K562 (cell line): ENCODE measurements around the gene NT5C. TPM values are rescaled to one million over a fixed set of nuclear protein-coding genes. Genes with fewer than 3 reads are reported as not detected.

Experiments used
- ATAC-seq: fragments of 200-7000 bp; cut with Tn5 transposase; 3 replicates; pipeline ENCODE4 v1.9.1; 2020; ENCODE audit warnings: moderate library complexity
- BruUV-seq: library from RNA; stranded (reverse); fragments of 400-500 nt; replicated peaks from 2 replicates; lab custom pipeline; 2021; lab: Mats Ljungman, UMichigan
- CTCF ChIA-PET: fragments of 300-600 bp; formaldehyde crosslinking; extraction: SDS; loops from one replicate; lab custom pipeline; 2021; ENCODE audit warnings: low intra/inter-chr PET ratio; lab: Yijun Ruan, JAX
- POLR2A ChIA-PET: fragments of 300-600, 350-650 bp; sonication (Branson Sonifier 250); formaldehyde crosslinking; extraction: SDS; loops from one replicate; lab custom pipeline; 2021; ENCODE audit warnings: antibody characterized with exemption, inconsistent platforms; lab: Yijun Ruan, JAX
- DNase-seq, 4 experiments: peaks; one replicate each; pipeline versions ENCODE4 v3.0.0 to v3.0.0-alpha.2; 2011 to 2018; ENCODE audit warnings: low spot score in 3 of 4, mixed read lengths in 3 of 4; ENCODE audit errors: extremely low read depth in 1 of 4
- FAIRE-seq: peaks from 2 replicates; lab custom pipeline; 2011; peaks lifted over from hg19 to GRCh38; lab: Jason Lieb, UNC
- H2AFZ ChIP-seq: 2 replicates; pipeline ENCODE4 v1.6.0; 2011; ENCODE audit warnings: low read depth, low read length, control low read depth, inconsistent platforms
- H3K27ac ChIP-seq: fragments of 200-600 bp; 3 replicates; pipeline ENCODE4 v1.8.0; 2011; ENCODE audit warnings: low read depth, mild to moderate bottlenecking, control low read depth, inconsistent platforms, low read length, moderate library complexity, mixed read lengths; ENCODE audit errors: extremely low read depth
- H3K27me3 ChIP-seq, 2 experiments: fragments of 300-600 bp in 1 of 2; 2 replicates in 1 of 2; 3 replicates in 1 of 2; pipeline versions ENCODE4 v1.6.0 to v1.8.0; 2011; ENCODE audit warnings: inconsistent platforms in 2 of 2, low read length in 2 of 2, mild to moderate bottlenecking in 1 of 2, mixed read lengths in 1 of 2, moderate library complexity in 1 of 2; ENCODE audit not compliant: control insufficient read depth in 2 of 2, insufficient read depth in 2 of 2
- H3K36me3 ChIP-seq: fragments of 300-600 bp; 3 replicates; pipeline ENCODE4 v1.8.0; 2011; ENCODE audit warnings: mild to moderate bottlenecking, low read length, inconsistent platforms; ENCODE audit not compliant: control insufficient read depth, insufficient read depth
- H3K4me1 ChIP-seq, 2 experiments: fragments of 200-600 bp in 1 of 2; replicated peaks in 1 of 2; 2 replicates in 1 of 2; 3 replicates in 1 of 2; pipeline versions ENCODE4 v1.5.1 to v1.8.0; 2011; ENCODE audit warnings: inconsistent platforms in 2 of 2, low read length in 2 of 2, mild to moderate bottlenecking in 1 of 2, mixed read lengths in 1 of 2, moderate library complexity in 1 of 2; ENCODE audit not compliant: control insufficient read depth in 2 of 2, insufficient read depth in 2 of 2
- H3K4me2 ChIP-seq: 2 replicates; pipeline ENCODE4 v1.6.1; 2011; ENCODE audit warnings: low read length, control low read depth, inconsistent platforms, mixed read lengths; ENCODE audit not compliant: insufficient read depth
- H3K4me3 ChIP-seq: fragments of 200-600 bp; sonication (generic), shearing (Covaris generic); 2 replicates; pipeline ENCODE4 v1.5.1; 2016; ENCODE audit warnings: control low read depth, inconsistent platforms
- H3K79me2 ChIP-seq: fragments of 200-600 bp; 3 replicates; pipeline ENCODE4 v1.8.0; 2011; ENCODE audit warnings: low read length, inconsistent platforms; ENCODE audit not compliant: control insufficient read depth, insufficient read depth
- H3K9ac ChIP-seq, 2 experiments: 2 replicates each; pipeline versions ENCODE4 v1.6.0 to v1.6.1; 2011; ENCODE audit warnings: low read depth in 2 of 2, low read length in 2 of 2, control low read depth in 1 of 2, inconsistent platforms in 1 of 2, mild to moderate bottlenecking in 1 of 2, mixed read lengths in 1 of 2; ENCODE audit not compliant: insufficient read depth in 1 of 2
- H3K9me1 ChIP-seq: one replicate; pipeline ENCODE4 v1.6.0; 2011; ENCODE audit warnings: inconsistent platforms, mild to moderate bottlenecking, low read length, moderate library complexity; ENCODE audit not compliant: control insufficient read depth, insufficient read depth
- H3K9me3 ChIP-seq: replicated peaks from 2 replicates; pipeline ENCODE4 v1.5.1; 2011; ENCODE audit warnings: low read depth, low read length, inconsistent platforms; ENCODE audit not compliant: control insufficient read depth, insufficient read depth
- H4K20me1 ChIP-seq: replicated peaks from 2 replicates; pipeline ENCODE4 v1.6.1; 2011; ENCODE audit warnings: low read length, inconsistent platforms, mixed read lengths; ENCODE audit not compliant: control insufficient read depth, insufficient read depth
- CREB3L1 ChIP-seq: fragments of 450-650 bp; IDR thresholded peaks from 2 replicates; pipeline ENCODE4 v1.6.1; 2014; ENCODE audit warnings: low read depth, mild to moderate bottlenecking, moderate library complexity, borderline replicate concordance
- ETS1 ChIP-seq: conservative IDR thresholded peaks from 2 replicates; pipeline ENCODE4 v1.6.1; 2011; ENCODE audit warnings: low read depth, mild to moderate bottlenecking, low read length; ENCODE audit not compliant: control insufficient read depth
- HDAC1 ChIP-seq, 2 experiments: fragments of 450-650 bp; IDR thresholded peaks; 2 replicates each; pipeline ENCODE4 v1.6.1; 2016 to 2017; ENCODE audit warnings: inconsistent platforms in 1 of 2, mild to moderate bottlenecking in 1 of 2, moderate library complexity in 1 of 2
- NFXL1 ChIP-seq: fragments of 450-650 bp; formaldehyde crosslinking; IDR thresholded peaks from 2 replicates; pipeline ENCODE4 v1.4.0; 2021; ENCODE audit warnings: mild to moderate bottlenecking
- NR3C1 ChIP-seq: sonication (generic); formaldehyde crosslinking; IDR thresholded peaks from 2 replicates; pipeline ENCODE4 v1.8.1; 2022; ENCODE audit warnings: missing genetic modification reagents
- ZNF280A ChIP-seq: fragments of 450-650 bp; IDR thresholded peaks from 2 replicates; pipeline ENCODE4 v1.6.1; 2018; ENCODE audit warnings: mild to moderate bottlenecking, low read depth; ENCODE audit not compliant: partially characterized antibody
- WGBS: fragments of 100-300 bp; shearing (Covaris generic); methylation state at CpG from one replicate; pipeline ENCODE4 v1.1.6; 2016; ENCODE audit warnings: low coverage, mixed read lengths; ENCODE audit not compliant: insufficient coverage; ENCODE audit errors: missing lambda C conversion rate; 5-methylcytosine and 5-hydroxymethylcytosine counted together
- in situ Hi-C: fragments of 300-500 bp; cut with MboI; formaldehyde crosslinking; loops from 4 replicates; pipeline ENCODE4 v1.15.0; 2018; ENCODE audit warnings: inconsistent platforms, mixed read lengths
- intact Hi-C: fragments of 100-400 bp; cut with micrococcal nuclease; formaldehyde crosslinking; loops from 2 replicates; pipeline ENCODE4 v1.14.2; 2022
- polyA plus RNA-seq, 8 experiments: library from polyadenylated mRNA; depleted of rRNA in 4 of 8; stranded (reverse) in 5 of 8; unstranded in 3 of 8; fragments of >200 nt; fragmentation: Nextera tagmentation in 2 of 8; fragmentation: Illumina TruSeq in 1 of 8; extraction: Ambion mirVana in 2 of 8; extraction: Trizol in 1 of 8; gene quantifications; 2 replicates each; pipeline versions ENCODE4 v1.2.1 to v1.2.3, GENCODE V29; 2011 to 2014; ENCODE audit warnings: inconsistent platforms in 1 of 8, missing spikeins in 1 of 8
- total RNA-seq, 7 experiments: library from RNA; depleted of rRNA in 6 of 7; stranded (reverse); fragments of >200 nt in 6 of 7; fragmentation: Illumina TruSeq in 2 of 7; extraction: Trizol in 2 of 7; gene quantifications; 2 replicates each; pipeline versions ENCODE4 v1.2.1 to v1.2.3, GENCODE V29; 2011 to 2021; ENCODE audit warnings: low replicate concordance in 1 of 7
- TF ChIP-seq, protein P1 (sequence below), 2 experiments: IDR thresholded peaks; 2 replicates each; pipeline ENCODE4 v1.6.1; 2011; ENCODE audit warnings: borderline replicate concordance in 1 of 2, control low read depth in 1 of 2, low read depth in 1 of 2, low read length in 1 of 2, mild to moderate bottlenecking in 1 of 2, mixed read lengths in 1 of 2, moderate library complexity in 1 of 2; ENCODE audit not compliant: insufficient read depth in 1 of 2, insufficient read length in 1 of 2, poor library complexity in 1 of 2, severe bottlenecking in 1 of 2; ENCODE audit errors: extremely low read depth in 1 of 2

Gene NT5C
- total and polyA plus RNA-seq, 9 of the 15 experiments (the other 6 are each of a cell fraction or from before 2014, with no cell fraction given), result 2.9 to 205 (median 45.0) TPM

DNA sequence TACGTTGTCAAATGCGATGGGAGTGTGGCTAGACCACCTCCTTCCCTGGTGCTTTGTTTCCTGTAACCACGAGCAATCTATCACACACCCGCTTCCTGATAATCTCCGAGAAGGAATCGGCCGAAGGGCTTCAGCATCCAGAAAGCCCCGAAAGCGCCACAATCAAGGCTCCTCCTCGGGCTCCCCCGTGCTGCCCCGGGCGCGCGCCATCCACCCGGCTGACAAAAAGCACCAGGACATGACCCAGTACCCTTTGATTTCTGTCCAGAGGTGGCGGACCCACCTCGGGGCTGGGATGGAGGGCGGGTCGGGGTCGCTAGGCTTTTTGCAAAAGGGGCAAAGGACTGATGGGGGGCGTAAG, 22.5 kb downstream of the NT5C start (continued):
- TF ChIP-seq ZNF280A, result no peak
- TF ChIP-seq, all 486 proteins: peak for 2

DNA sequence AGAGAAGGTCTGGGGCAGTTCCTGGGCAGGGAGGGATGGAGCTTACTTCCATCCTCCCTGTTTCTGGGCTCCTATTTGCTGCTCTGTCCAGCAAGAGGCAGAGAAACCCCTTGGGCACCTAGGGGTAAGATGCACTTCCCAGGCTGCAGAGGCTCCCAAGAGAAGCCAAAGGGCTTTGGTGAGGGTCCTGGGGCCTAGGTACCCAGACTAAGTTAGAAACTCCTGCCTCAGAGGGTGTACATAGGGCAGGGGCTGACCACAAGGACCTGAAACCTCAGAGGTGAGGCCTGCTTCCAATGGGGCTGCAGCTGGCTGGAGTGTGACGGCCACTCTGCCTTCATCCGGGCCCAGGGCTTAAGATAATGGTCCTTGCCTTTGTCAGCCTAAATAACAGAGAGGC, 23.3 kb downstream of the NT5C start:
- no TSS peak for BruUV-seq
- Histone ChIP-seq H4K20me1 (no peaks in the 10 kb centered on the region), H3K9me3 (no peaks in the 10 kb centered on the region), H3K9ac (0 out of 4 replicates have a peak overlapping the region, but pooled peaks of 1 of the 2 experiments have one; percentile 17), H3K4me1 (peaks cover 2 to 23% of the 10 kb centered on the region in 2 experiments; a peak in 4 of 5 replicates), H3K79me2 (peaks cover 25% of the 10 kb centered on the region), H3K4me2 (no peak overlapping the region), H2AFZ (no peak overlapping the region), H3K4me3 (no peak overlapping the region), H3K9me1 (no peaks in the 10 kb centered on the region), H3K27me3 (no peaks in the 10 kb centered on the region), H3K27ac (no peak overlapping the region), H3K36me3 (peaks cover 5% of the 10 kb centered on the region; the same call in 2 of the 3 replicates)
- intact Hi-C loops, result loop anchor here (5.0 kb wide), 1 partner anchor 36 kb away; no protein-coding TSS in a partner anchor
- no peak for FAIRE-seq
- ChIA-PET CTCF (no interaction called here), POLR2A (no interaction called here)
- no peak for ATAC-seq
- DNase-seq, result no peak
- no peak for TF ChIP-seq NR3C1 (CRISPR knock-in tag)
- no peak for TF ChIP-seq ETS1
- TF ChIP-seq CREB3L1, result no peak
- no peak for TF ChIP-seq NFXL1 (CRISPR knock-in tag)
- TF ChIP-seq HDAC1 (IDR thresholded peaks at IDR 0.05), result no peak
- TF ChIP-seq, protein P1, sequence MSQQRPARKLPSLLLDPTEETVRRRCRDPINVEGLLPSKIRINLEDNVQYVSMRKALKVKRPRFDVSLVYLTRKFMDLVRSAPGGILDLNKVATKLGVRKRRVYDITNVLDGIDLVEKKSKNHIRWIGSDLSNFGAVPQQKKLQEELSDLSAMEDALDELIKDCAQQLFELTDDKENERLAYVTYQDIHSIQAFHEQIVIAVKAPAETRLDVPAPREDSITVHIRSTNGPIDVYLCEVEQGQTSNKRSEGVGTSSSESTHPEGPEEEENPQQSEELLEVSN (IDR thresholded peaks at IDR 0.05; ENCODE audit: borderline replicate concordance in 1 of 2, extremely low read depth in 1 of 2, insufficient read depth in 1 of 2, insufficient read length in 1 of 2, low read depth in 1 of 2, low read length in 1 of 2, poor library complexity in 1 of 2, severe bottlenecking in 1 of 2), result no peak
- WGBS, result 55% methylated on average over 2 of the region's 2 CpGs
- in situ Hi-C loops, result no loop called here
